GM15510 (cell line): ENCODE measurements around the gene GABRP.

Experiments
- POLR2A ChIP-seq: IDR thresholded peaks from 3 replicates; pipeline ENCODE4 v1.6.1; 2011; ENCODE audit warnings: borderline replicate concordance; ENCODE audit not compliant: insufficient read length; ENCODE audit errors: extremely low read depth

GABRP gene

DNA sequence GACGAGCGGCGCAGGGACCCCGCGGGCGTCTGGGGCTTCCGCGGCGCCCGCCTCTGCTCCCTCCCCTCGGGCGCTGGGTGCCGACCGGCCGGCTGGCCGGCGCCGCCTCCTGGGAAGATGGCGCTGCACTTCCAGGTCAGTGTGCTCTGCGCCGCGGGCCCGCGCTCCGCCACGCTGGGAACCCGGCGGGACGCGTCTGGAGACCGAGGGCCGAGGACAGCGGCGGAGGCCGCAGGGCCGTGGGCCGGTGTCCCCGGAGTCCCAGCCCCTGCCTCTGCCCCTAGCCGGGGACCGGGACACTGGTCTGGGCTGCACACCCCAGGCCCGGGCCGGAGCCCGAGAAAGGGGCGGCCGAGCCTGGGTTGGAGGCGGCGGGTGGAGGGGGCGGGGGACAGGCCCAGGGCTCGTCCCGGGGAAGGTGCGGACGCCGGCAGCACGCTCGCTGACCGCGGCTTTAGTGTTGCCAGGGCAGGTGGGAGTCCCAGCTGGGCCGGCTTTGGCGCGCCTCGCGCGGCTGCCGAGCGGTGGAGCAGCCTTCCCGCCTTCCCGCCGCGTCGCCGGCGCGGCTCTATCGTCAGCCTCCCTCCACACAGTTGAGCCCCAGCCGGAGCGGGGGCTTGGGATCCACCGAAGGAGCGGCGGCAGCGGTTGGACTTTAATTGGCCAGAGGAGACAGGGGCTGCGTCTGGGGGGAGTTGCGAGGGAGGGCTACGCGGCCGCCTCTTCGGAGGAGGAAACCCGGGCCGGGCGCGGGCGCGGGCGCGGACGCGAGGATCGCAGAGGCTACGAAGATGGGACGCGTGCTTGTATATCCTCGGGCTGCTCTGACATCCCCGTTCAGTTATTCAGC is 78.6 kb downstream of the GABRP start, which contains the start of gene RANBP17:
TSS of gene RANBP17 (plus strand) at position 102 of the 850 bp plus-strand sequence.
- no peak for TF ChIP-seq POLR2A

DNA sequence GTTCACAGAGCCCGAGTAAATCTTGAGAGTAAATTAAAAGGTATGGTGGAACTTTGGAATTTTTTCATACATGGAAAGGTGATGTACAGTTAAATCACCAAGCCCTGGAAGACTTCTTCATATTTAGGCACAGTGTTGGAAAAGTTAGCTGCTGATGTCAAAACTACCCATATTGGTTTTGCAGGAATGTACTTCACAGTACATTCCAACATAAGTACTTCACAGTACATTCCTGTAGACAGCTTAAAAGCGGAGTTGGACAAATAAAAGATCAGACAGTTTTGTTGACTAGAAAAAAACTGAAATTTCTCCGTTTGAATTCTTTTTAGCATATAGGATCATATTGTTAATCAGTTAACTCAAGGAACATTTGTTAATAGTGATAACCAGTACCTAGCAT is 80.1 kb downstream of the GABRP start:
- no peak for TF ChIP-seq POLR2A
